Suprapubic skin (tissue), 4 donors: ENCODE results near the gene CLRN2. TPM values are rescaled to one million over a fixed set of nuclear protein-coding genes. Genes with fewer than 3 reads are reported as not detected.

ENCODE experiments used
- DNase-seq, 2 donors: peaks; one replicate each; pipeline ENCODE4 v3.0.0-alpha.2; 2019; ENCODE audit warnings: low spot score in 2 of 2
- H3K27ac ChIP-seq: fragments of 200-600 bp; sonication (generic); one replicate; pipeline ENCODE4 v1.5.1; 2019
- H3K27me3 ChIP-seq: fragments of 200-600 bp; sonication (generic); one replicate; pipeline ENCODE4 v1.5.1; 2019
- H3K36me3 ChIP-seq: fragments of 200-600 bp; sonication (generic); one replicate; pipeline ENCODE4 v1.5.1; 2019
- H3K4me1 ChIP-seq: fragments of 200-600 bp; sonication (generic); one replicate; pipeline ENCODE4 v1.5.1; 2019
- H3K4me3 ChIP-seq: fragments of 200-600 bp; sonication (generic); one replicate; pipeline ENCODE4 v1.5.1; 2019; ENCODE audit warnings: mild to moderate bottlenecking
- H3K9me3 ChIP-seq: fragments of 200-600 bp; sonication (generic); one replicate; pipeline ENCODE4 v1.5.1; 2019
- CTCF ChIP-seq, 2 donors: fragments of 200-600 bp in 1 of 2; fragments of 450-650 bp in 1 of 2; sonication (generic) in 1 of 2; IDR thresholded peaks; one replicate each; pipeline ENCODE4 v1.5.1; 2016 to 2019; ENCODE audit warnings: antibody characterized with exemption in 2 of 2, mild to moderate bottlenecking in 1 of 2, moderate library complexity in 1 of 2
- EP300 ChIP-seq: sonication (generic); formaldehyde crosslinking; IDR thresholded peaks from one replicate; pipeline ENCODE4 v1.6.1; 2017; ENCODE audit warnings: antibody characterized with exemption
- POLR2A ChIP-seq, 2 donors: fragments of 450-650 bp; IDR thresholded peaks; one replicate each; pipeline ENCODE4 v1.6.1; 2017; ENCODE audit warnings: antibody characterized with exemption in 2 of 2, mild to moderate bottlenecking in 2 of 2, moderate library complexity in 2 of 2
- POLR2AphosphoS5 ChIP-seq, 3 donors: sonication (generic); formaldehyde crosslinking; IDR thresholded peaks; one replicate each; pipeline ENCODE4 v1.6.1; 2017; ENCODE audit warnings: antibody characterized with exemption in 3 of 3
- WGBS: methylation state at CpG from one replicate; pipeline ENCODE4 v1.1.5; 2018; 5-methylcytosine and 5-hydroxymethylcytosine counted together
- total RNA-seq, 4 donors: library from RNA; depleted of rRNA; stranded (reverse); fragments of >200 nt; gene quantifications; one replicate each; pipeline ENCODE4 v1.1.0, GENCODE V29; 2016

The CLRN2 gene
- total RNA-seq, 4 donors from 2014 or later, result not detected

GRCh38 chr4:17546678-17547077 lies 31.7 kb downstream of the CLRN2 start:
- Histone ChIP-seq H3K9me3 (no peaks in the 10 kb centered on the region), H3K27ac (no peak overlapping the region), H3K4me1 (no peaks in the 10 kb centered on the region), H3K27me3 (no peaks in the 10 kb centered on the region), H3K36me3 (no peaks in the 10 kb centered on the region), H3K4me3 (no peak overlapping the region)
- WGBS, result 79% methylated on average over 12 of the region's 12 CpGs
- no peak for TF ChIP-seq POLR2A (IDR thresholded peaks at IDR 0.05)
- DNase-seq, result no peak

GRCh38 chr4:17550549-17550948 lies 35.6 kb downstream of the CLRN2 start:
- no peak overlapping the region for H3K4me3 ChIP-seq
- no peak for DNase-seq
- no peak for TF ChIP-seq POLR2A (IDR thresholded peaks at IDR 0.05)
- no peak for TF ChIP-seq CTCF (IDR thresholded peaks at IDR 0.05)
- no peak for TF ChIP-seq POLR2AphosphoS5 (IDR thresholded peaks at IDR 0.05)
- no peak for TF ChIP-seq EP300
- H3K36me3 ChIP-seq, result no peaks in the 10 kb centered on the region
- WGBS, result 85% methylated on average over 3 of the region's 3 CpGs
- H3K27me3 ChIP-seq, result peaks cover 6% of the 10 kb centered on the region
- H3K4me1 ChIP-seq, result no peaks in the 10 kb centered on the region
- no peak overlapping the region for H3K27ac ChIP-seq
- H3K9me3 ChIP-seq, result no peaks in the 10 kb centered on the region

- no peak for TF ChIP-seq EP300
- no peak for TF ChIP-seq CTCF (IDR thresholded peaks at IDR 0.05)
- TF ChIP-seq POLR2AphosphoS5 (IDR thresholded peaks at IDR 0.05), result no peak
- no peak for TF ChIP-seq POLR2A (IDR thresholded peaks at IDR 0.05)
- no peak overlapping the region for H3K4me3 ChIP-seq
- H3K4me1 ChIP-seq, result no peaks in the 10 kb centered on the region
- no peak for DNase-seq
- H3K9me3 ChIP-seq, result no peaks in the 10 kb centered on the region
- H3K36me3 ChIP-seq, result no peaks in the 10 kb centered on the region
- H3K27me3 ChIP-seq, result peaks cover 8% of the 10 kb centered on the region
- H3K27ac ChIP-seq, result no peak overlapping the region
- 49% methylated on average over 5 of the region's 5 CpGs for WGBS
Observed at GRCh38 chr4:17552427-17552826, 37.5 kb downstream of the CLRN2 start.

GRCh38 chr4:17554568-17554967 lies 39.6 kb downstream of the CLRN2 start:
- Histone ChIP-seq H3K4me3 (no peak overlapping the region), H3K9me3 (no peaks in the 10 kb centered on the region), H3K4me1 (no peaks in the 10 kb centered on the region), H3K36me3 (no peaks in the 10 kb centered on the region), H3K27ac (no peak overlapping the region), H3K27me3 (peaks cover 8% of the 10 kb centered on the region)
- no peak for DNase-seq
- WGBS, result 68% methylated on average over 4 of the region's 4 CpGs
- TF ChIP-seq POLR2A (IDR thresholded peaks at IDR 0.05) (no peak), POLR2AphosphoS5 (IDR thresholded peaks at IDR 0.05) (no peak), EP300 (no peak), CTCF (IDR thresholded peaks at IDR 0.05) (no peak)

DNA sequence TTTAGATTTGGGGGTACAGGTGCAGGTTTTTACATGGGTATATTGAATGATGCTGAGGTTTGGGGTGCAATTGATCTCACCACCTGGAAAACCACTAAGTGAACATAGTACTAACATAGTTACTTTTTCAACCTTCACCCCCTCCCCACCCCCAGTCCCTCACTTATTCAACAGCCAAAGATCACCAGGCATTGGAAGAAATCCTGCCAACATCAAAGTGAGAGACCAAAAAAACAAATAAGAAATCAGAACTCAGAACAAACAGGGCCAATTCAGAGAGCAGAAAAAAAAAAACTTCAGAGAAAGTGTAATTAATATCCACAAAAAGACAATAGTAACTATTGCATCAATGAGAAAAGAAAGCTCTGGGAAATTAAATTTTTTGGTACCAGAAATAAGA lies 41.5 kb downstream of the CLRN2 start:
- no peaks in the 10 kb centered on the region for H3K36me3 ChIP-seq
- H3K4me3 ChIP-seq, result no peak overlapping the region
- DNase-seq, result no peak
- H3K4me1 ChIP-seq, result no peaks in the 10 kb centered on the region
- TF ChIP-seq EP300 (no peak), POLR2A (IDR thresholded peaks at IDR 0.05) (no peak), CTCF (IDR thresholded peaks at IDR 0.05) (no peak), POLR2AphosphoS5 (IDR thresholded peaks at IDR 0.05) (no peak)
- peaks cover 8% of the 10 kb centered on the region for H3K27me3 ChIP-seq
- no peaks in the 10 kb centered on the region for H3K9me3 ChIP-seq
- H3K27ac ChIP-seq, result no peak overlapping the region

- TF ChIP-seq EP300, result no peak
- no peak for TF ChIP-seq CTCF (IDR thresholded peaks at IDR 0.05)
- TF ChIP-seq POLR2AphosphoS5 (IDR thresholded peaks at IDR 0.05), result no peak
- no peak for TF ChIP-seq POLR2A (IDR thresholded peaks at IDR 0.05)
- H3K27me3 ChIP-seq, result peaks cover 3% of the 10 kb centered on the region
- 69% methylated on average over 5 of the region's 5 CpGs for WGBS
Observed at GRCh38 chr4:17557880-17558279, 42.9 kb downstream of the CLRN2 start.

More at GRCh38 chr4:17557880-17558279, 42.9 kb downstream of the CLRN2 start:
- no peak for DNase-seq
- Histone ChIP-seq H3K4me3 (no peak overlapping the region), H3K36me3 (no peaks in the 10 kb centered on the region), H3K9me3 (no peaks in the 10 kb centered on the region), H3K4me1 (no peaks in the 10 kb centered on the region), H3K27ac (no peak overlapping the region)
